Measurements from ENCODE around the gene BABAM1.

Gene BABAM1

DNA sequence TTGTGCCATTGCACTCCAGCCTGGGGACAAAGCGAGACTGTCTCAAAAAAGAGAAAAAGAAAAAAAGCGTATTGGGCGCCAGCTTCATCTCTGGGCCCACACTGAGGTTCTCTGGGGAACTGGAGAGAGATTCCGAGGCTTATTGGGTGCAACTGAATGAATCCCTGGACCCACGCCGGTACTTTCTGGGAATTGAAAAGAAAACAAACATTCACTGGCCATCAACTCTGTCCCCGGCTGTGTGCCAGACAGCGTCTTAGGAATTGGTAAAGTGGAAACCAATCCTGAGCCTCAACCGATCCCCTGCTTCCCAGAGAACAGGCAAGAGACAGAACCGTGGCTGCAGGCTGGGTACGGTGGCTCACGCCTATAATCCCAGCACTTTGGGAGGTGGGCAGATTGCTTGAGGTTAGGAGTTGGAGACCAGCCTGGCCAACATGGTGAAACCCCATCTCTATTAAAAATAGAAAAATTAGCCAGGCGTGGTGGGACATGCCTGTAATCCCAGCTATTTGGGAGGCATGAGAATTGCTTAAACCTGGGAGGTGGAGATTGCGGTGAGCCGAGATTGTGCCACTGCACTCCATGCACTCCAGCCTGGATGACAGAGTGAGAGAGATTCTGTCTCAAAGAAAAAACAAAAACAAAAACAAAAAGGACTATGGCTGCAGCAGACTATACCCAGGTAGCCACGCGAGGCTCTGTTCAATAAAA lies 58.8 kb downstream of the BABAM1 start:
- no peak for TF ChIP-seq ZFX (IDR thresholded peaks at IDR 0.05; ENCODE audit: borderline replicate concordance)
- TF ChIP-seq, protein P1, sequence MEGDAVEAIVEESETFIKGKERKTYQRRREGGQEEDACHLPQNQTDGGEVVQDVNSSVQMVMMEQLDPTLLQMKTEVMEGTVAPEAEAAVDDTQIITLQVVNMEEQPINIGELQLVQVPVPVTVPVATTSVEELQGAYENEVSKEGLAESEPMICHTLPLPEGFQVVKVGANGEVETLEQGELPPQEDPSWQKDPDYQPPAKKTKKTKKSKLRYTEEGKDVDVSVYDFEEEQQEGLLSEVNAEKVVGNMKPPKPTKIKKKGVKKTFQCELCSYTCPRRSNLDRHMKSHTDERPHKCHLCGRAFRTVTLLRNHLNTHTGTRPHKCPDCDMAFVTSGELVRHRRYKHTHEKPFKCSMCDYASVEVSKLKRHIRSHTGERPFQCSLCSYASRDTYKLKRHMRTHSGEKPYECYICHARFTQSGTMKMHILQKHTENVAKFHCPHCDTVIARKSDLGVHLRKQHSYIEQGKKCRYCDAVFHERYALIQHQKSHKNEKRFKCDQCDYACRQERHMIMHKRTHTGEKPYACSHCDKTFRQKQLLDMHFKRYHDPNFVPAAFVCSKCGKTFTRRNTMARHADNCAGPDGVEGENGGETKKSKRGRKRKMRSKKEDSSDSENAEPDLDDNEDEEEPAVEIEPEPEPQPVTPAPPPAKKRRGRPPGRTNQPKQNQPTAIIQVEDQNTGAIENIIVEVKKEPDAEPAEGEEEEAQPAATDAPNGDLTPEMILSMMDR (IDR thresholded peaks at IDR 0.05) = no peak
- no peak overlapping the region; the same call in 1 of the 2 replicates for H3K27ac ChIP-seq

DNA sequence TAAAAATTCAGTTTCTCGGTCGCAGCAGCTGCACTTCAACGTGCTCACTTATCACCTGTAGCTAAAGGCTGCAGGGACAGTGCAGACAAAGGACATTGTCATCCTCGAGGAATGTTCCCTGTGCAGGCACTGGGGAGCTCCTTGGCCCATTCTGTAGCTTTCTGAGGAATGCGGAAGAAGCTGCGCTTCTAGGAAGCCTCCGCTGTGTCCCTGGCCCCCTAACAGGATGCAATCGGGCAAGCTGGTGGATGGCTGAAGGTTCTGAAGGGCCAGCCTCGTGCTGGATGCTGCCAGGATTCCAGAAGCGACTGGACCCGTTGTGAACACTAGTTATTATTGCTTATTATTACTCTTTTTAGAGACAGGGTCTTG lies 59.3 kb downstream of the BABAM1 start:
- H3K27ac ChIP-seq = peak overlapping the region; percentile 84
- no peak for TF ChIP-seq ZFX (IDR thresholded peaks at IDR 0.05; ENCODE audit: borderline replicate concordance)
- TF ChIP-seq, protein P1 (IDR thresholded peaks at IDR 0.05) = no peak

DNA sequence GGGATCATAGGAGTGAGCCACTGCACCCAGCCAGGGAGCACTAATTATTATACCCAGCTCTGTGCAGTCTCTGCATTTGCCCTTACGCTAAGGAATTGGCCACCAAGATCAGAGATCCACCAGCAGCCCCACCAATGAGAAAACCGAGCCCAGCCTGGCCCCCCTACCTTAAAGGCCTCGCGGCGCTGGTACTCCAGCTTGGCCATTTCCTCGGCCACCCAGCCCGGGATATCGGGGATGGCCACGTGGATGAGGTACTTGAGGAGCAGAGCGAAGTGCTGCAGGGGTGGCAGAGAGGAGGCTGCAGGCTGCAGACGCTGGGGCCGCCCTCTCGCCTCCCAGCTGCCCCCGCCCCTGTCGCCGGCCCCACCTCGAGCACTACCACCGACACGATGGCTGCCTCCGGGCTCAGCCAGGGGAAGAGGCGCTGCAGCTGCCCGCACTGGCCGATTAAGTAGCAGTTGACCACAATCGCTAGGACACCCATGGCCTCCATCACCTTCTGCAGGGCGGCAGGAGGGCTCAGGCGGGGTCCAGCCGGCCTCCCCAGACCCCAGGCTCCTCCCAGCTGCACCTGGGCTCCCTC lies 59.9 kb downstream of the BABAM1 start:
- peak overlapping the region; percentile 84 for H3K27ac ChIP-seq

DNA sequence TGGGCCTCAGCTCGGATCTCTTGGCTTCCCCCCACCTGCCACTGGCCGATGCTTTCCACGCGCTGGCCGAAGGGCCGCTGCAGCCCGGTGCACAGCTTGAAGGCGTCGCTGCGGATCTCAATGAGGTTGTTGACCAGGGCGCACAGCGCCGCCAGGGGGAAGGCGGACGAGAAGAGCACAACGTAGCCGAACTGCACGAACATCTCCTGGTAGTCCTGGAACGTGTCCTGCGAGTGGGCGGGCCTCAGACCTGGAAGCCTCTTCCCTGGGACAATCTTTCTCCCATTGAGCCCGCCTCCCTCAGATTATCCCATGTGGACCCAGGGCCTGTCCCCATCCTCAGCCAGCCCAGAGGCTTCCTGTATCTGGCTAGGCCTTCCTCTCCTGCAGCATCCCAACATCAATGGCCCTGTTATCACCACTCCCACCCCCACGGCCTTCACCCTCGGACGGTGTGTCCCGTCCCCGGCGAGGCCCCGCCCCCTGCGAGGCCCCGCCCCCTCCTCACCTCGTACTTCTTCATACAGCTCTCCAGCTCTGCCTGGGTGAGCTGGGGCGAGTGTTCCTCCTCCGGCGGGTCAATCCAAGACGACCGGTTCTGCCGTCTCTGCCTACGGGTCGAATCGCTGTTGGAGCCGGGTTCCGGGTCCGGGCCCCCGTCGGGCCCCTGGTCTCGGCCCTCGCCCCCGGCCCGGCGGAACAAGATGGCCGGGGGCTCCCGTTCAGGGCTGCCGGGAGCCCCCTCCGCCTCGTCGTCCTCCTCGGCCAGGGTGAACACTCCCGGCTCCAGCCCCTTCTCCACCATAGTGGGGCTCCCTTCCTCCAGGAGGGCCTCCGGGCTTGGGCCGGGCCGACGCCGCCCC lies 60.6 kb downstream of the BABAM1 start:
- peak overlapping the region; percentile 84 for H3K27ac ChIP-seq

More for the DNA sequence above, 59.9 kb downstream of the BABAM1 start:
- no peak for TF ChIP-seq ZFX (IDR thresholded peaks at IDR 0.05; ENCODE audit: borderline replicate concordance)
- TF ChIP-seq, protein P1 (IDR thresholded peaks at IDR 0.05) = no peak

More for the DNA sequence above, 60.6 kb downstream of the BABAM1 start:
- no peak for TF ChIP-seq ZFX (IDR thresholded peaks at IDR 0.05; ENCODE audit: borderline replicate concordance)
- TF ChIP-seq, protein P1 (IDR thresholded peaks at IDR 0.05) = peak; percentile 88
